COLO668 (cell line): ENCODE measurements around the gene NKX2-2.
"Not testable (repeated sequence)": the region's sequence is repeated elsewhere in the genome, so short reads cannot be mapped to it uniquely, and the experiment has no call there.

Source experiments
- DNase-seq: peaks from one replicate; lab custom pipeline; 2025; ENCODE audit not compliant: unreplicated experiment; lab: John Stamatoyannopoulos, UW

Gene NKX2-2

GRCh38 chr20:21509597-21510371, 4.1 kb downstream of the NKX2-2 start:
- no peak for DNase-seq

GRCh38 chr20:21509079-21509596, 4.7 kb downstream of the NKX2-2 start:
- DNase-seq = no peak

GRCh38 chr20:21508230-21509078, 5.4 kb downstream of the NKX2-2 start:
- no peak for DNase-seq

- no peak for DNase-seq
Observed at GRCh38 chr20:21507400-21508229, 6.2 kb downstream of the NKX2-2 start.

- DNase-seq = peak; percentile 46
Observed at GRCh38 chr20:21505810-21506530, 7.9 kb downstream of the NKX2-2 start.

- DNase-seq = peak; percentile 66
Observed at GRCh38 chr20:21505161-21505809, 8.6 kb downstream of the NKX2-2 start.

- DNase-seq = no peak
Observed at GRCh38 chr20:21504323-21504722, 9.5 kb downstream of the NKX2-2 start.

GRCh38 chr20:21503345-21503744, 10.5 kb downstream of the NKX2-2 start:
- DNase-seq = no peak

- no peak for DNase-seq
Observed at GRCh38 chr20:21501184-21501583, 12.7 kb downstream of the NKX2-2 start.

- no peak for DNase-seq
Observed at GRCh38 chr20:21500599-21500998, 13.3 kb downstream of the NKX2-2 start.

GRCh38 chr20:21499641-21500040, 14.2 kb downstream of the NKX2-2 start:
- DNase-seq = no peak

GRCh38 chr20:21498635-21499034, 15.2 kb downstream of the NKX2-2 start:
- no peak for DNase-seq

GRCh38 chr20:21498195-21498594, 15.7 kb downstream of the NKX2-2 start:
- DNase-seq = no peak

GRCh38 chr20:21496452-21496851, 17.4 kb downstream of the NKX2-2 start:
- no peak for DNase-seq

GRCh38 chr20:21493049-21493448, 20.8 kb downstream of the NKX2-2 start:
- DNase-seq = no peak

- no peak for DNase-seq
Observed at GRCh38 chr20:21490105-21490504, 23.8 kb downstream of the NKX2-2 start.

- not testable (repeated sequence) for DNase-seq
Observed at GRCh38 chr20:21480144-21480543, 33.7 kb downstream of the NKX2-2 start.

- DNase-seq = no peak
Observed at GRCh38 chr20:21465799-21466198, 48.1 kb downstream of the NKX2-2 start.

GRCh38 chr20:21464916-21465315, 48.9 kb downstream of the NKX2-2 start:
- DNase-seq = no peak
